Measurements from ENCODE around the gene ELL2. TPM values are rescaled to one million over a fixed set of nuclear protein-coding genes. Genes with fewer than 3 reads are reported as not detected.

ELL2 gene
- total RNA-seq, 1 donor from 2014 or later: 118 TPM

GRCh38 chr5:95908799-95909198 is 52.9 kb downstream of the ELL2 start:
- H3K9me3 ChIP-seq (ENCODE audit: insufficient read depth, low read depth, low read length): no peaks in the 10 kb centered on the region
- H3K36me3 ChIP-seq (ENCODE audit: insufficient read depth, low read length): peaks cover 26% of the 10 kb centered on the region
- H3K4me1 Mint-ChIP-seq (ENCODE audit: low read depth, unreplicated experiment): peaks cover 15% of the 10 kb centered on the region
- H3K27me3 Mint-ChIP-seq (ENCODE audit: low read depth, unreplicated experiment): no peaks in the 10 kb centered on the region
- peaks cover 74% of the 10 kb centered on the region for H3K79me2 ChIP-seq (ENCODE audit: insufficient read depth, low read length)
- no peak for FAIRE-seq
- DNase-seq (ENCODE audit: low read depth): no peak
- peaks cover 40% of the 10 kb centered on the region for H4K20me1 ChIP-seq (ENCODE audit: insufficient read depth, low read length)
- no peak overlapping the region for H3K4me3 Mint-ChIP-seq (ENCODE audit: unreplicated experiment)
- H3K27ac Mint-ChIP-seq (ENCODE audit: unreplicated experiment): no peak overlapping the region
- no peaks in the 10 kb centered on the region for H3K27me3 ChIP-seq (ENCODE audit: insufficient read depth, low read length)
- TF ChIP-seq EZH2 (IDR thresholded peaks at IDR 0.05; ENCODE audit: insufficient read depth, low read length): no peak
- TF ChIP-seq, protein P1, sequence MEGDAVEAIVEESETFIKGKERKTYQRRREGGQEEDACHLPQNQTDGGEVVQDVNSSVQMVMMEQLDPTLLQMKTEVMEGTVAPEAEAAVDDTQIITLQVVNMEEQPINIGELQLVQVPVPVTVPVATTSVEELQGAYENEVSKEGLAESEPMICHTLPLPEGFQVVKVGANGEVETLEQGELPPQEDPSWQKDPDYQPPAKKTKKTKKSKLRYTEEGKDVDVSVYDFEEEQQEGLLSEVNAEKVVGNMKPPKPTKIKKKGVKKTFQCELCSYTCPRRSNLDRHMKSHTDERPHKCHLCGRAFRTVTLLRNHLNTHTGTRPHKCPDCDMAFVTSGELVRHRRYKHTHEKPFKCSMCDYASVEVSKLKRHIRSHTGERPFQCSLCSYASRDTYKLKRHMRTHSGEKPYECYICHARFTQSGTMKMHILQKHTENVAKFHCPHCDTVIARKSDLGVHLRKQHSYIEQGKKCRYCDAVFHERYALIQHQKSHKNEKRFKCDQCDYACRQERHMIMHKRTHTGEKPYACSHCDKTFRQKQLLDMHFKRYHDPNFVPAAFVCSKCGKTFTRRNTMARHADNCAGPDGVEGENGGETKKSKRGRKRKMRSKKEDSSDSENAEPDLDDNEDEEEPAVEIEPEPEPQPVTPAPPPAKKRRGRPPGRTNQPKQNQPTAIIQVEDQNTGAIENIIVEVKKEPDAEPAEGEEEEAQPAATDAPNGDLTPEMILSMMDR (IDR thresholded peaks at IDR 0.05; ENCODE audit: insufficient read depth, low read depth, low read length): no peak
- no peak overlapping the region for H3K4me3 ChIP-seq (ENCODE audit: insufficient read depth, low read depth, low read length)
- no peaks in the 10 kb centered on the region for H3K4me1 ChIP-seq (ENCODE audit: insufficient read depth, low read length)
- H3K9ac ChIP-seq (ENCODE audit: low read length): no peak overlapping the region
- H3K4me2 ChIP-seq (ENCODE audit: low read length): no peak overlapping the region
- no peak overlapping the region for H3K27ac ChIP-seq (ENCODE audit: low read depth, low read length)
- H2AFZ ChIP-seq (ENCODE audit: low read depth, low read length): no peak overlapping the region
- H3K36me3 Mint-ChIP-seq (ENCODE audit: low read depth, unreplicated experiment): peaks cover 13% of the 10 kb centered on the region
- H3K9me3 Mint-ChIP-seq (ENCODE audit: unreplicated experiment): no peaks in the 10 kb centered on the region

GRCh38 chr5:95907740-95908706 is 53.6 kb downstream of the ELL2 start:
- H3K4me1 ChIP-seq (ENCODE audit: insufficient read depth, low read length): no peaks in the 10 kb centered on the region
- Mint-ChIP-seq H3K4me3 (ENCODE audit: unreplicated experiment) (no peak overlapping the region), H3K4me1 (ENCODE audit: low read depth, unreplicated experiment) (peaks cover 15% of the 10 kb centered on the region), H3K27ac (ENCODE audit: unreplicated experiment) (peak overlapping the region; percentile 9), H3K36me3 (ENCODE audit: low read depth, unreplicated experiment) (peaks cover 13% of the 10 kb centered on the region), H3K27me3 (ENCODE audit: low read depth, unreplicated experiment) (no peaks in the 10 kb centered on the region), H3K9me3 (ENCODE audit: unreplicated experiment) (no peaks in the 10 kb centered on the region)
- no peak overlapping the region for H3K27ac ChIP-seq (ENCODE audit: low read depth, low read length)
- no peaks in the 10 kb centered on the region for H3K9me3 ChIP-seq (ENCODE audit: insufficient read depth, low read depth, low read length)
- H3K27me3 ChIP-seq (ENCODE audit: insufficient read depth, low read length): no peaks in the 10 kb centered on the region
- no peak overlapping the region for H2AFZ ChIP-seq (ENCODE audit: low read depth, low read length)
- H3K79me2 ChIP-seq (ENCODE audit: insufficient read depth, low read length): peaks cover 67% of the 10 kb centered on the region
- no peak for FAIRE-seq
- no peak for DNase-seq (ENCODE audit: low read depth)
- peaks cover 20% of the 10 kb centered on the region for H3K36me3 ChIP-seq (ENCODE audit: insufficient read depth, low read length)
- H3K4me2 ChIP-seq (ENCODE audit: low read length): no peak overlapping the region
- H4K20me1 ChIP-seq (ENCODE audit: insufficient read depth, low read length): peaks cover 36% of the 10 kb centered on the region
- no peak overlapping the region for H3K9ac ChIP-seq (ENCODE audit: low read length)
- TF ChIP-seq, protein P1 (IDR thresholded peaks at IDR 0.05; ENCODE audit: insufficient read depth, low read depth, low read length): no peak
- TF ChIP-seq EZH2 (IDR thresholded peaks at IDR 0.05; ENCODE audit: insufficient read depth, low read length): no peak
- no peak overlapping the region for H3K4me3 ChIP-seq (ENCODE audit: insufficient read depth, low read depth, low read length)

All from astrocyte (in vitro differentiated cells and primary cell).